Measurements from ENCODE around the gene LSAMP.
"Not testable (repeated sequence)": the region's sequence is repeated elsewhere in the genome, so short reads cannot be mapped to it uniquely, and the experiment has no call there.

The LSAMP gene

DNA sequence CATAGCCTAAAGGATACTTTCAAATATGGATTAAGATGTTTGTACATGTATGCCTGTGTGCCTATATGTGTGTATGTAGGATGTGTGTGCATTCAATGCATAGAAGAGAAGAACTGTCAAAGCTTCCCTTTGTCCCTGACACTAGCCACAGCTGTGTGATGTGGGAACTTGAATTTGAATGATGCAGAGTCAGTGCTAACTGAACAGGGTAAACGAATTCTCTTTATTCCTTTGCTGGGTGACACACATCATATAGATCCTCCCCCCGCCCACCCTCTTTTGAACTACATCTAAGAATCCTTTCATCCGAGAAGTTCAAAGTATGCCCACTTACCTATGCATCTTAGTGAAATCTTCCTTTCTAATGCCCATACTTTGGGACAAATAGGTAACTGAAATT is 593.7 kb downstream of the LSAMP start:
- DNase-seq (ENCODE audit: low read depth in 2 of 3, low spot score in 1 of 3): no peak

DNA sequence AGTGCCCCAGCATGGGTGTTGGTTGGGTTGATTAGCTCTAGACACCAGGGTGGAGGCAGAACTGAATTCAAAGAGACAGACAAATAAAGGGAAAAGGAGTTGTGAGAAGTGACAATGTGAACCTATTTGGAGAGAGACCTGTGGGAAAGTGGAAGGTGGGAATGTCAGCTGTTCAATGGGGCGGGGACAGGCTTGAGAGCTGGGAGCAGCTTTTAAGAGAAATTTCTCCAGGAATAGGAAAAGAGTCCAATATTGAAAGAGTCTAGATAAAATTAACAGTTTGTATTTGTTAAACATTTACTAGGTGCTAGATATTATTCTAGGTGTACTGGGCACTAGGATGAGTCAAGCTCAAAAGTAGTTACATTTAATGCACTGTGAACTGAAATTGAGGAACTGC is 596.6 kb downstream of the LSAMP start:
- DNase-seq (ENCODE audit: low read depth in 2 of 3, low spot score in 1 of 3): no peak

- no peak for DNase-seq (ENCODE audit: low read depth in 2 of 3, low spot score in 1 of 3)
These were observed 599.3 kb downstream of the LSAMP start for GRCh38 chr3:115845986-115846385.

DNA sequence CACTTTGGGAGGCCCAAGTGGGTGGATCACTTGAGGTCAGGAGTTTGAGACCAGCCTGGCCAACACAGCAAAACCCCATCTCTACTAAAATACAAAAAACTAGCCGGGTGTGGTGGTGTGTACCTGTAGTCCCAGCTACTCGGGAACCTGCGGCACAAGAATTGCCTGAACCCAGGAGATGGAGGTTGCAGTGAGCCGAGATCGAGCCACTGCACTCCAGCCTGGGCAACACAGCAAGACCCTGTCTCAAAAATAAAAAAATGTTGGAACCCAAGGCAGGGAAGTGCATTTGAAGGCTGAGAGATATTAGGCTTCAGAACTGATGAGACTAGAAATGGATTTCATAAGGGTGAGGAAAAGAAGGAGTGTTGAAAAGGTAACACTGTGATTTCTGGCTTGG is 600.6 kb downstream of the LSAMP start:
- DNase-seq (ENCODE audit: low read depth in 2 of 3, low spot score in 1 of 3): not testable (repeated sequence)

DNA sequence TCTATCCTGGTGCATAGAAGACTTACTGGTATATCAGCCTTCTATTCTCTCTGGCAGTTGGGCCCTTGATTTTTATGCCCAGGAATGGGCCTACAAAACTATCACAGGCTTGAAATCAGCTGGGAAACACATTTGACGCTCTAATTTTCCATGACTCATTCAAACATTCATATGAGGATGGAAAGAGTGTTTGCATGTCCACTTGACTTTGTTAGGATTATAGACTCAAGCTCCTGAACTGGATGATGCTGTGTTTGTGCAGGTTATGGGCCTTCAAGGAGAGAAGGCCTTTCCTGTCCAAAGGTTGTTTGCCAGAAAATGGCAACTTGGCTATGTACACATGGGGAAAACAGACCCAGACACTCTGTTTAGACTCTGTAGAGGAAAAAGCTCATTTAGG is 602.1 kb downstream of the LSAMP start:
- no peak for DNase-seq (ENCODE audit: low read depth in 2 of 3, low spot score in 1 of 3)

GRCh38 chr3:115839246-115839645 is 606.0 kb downstream of the LSAMP start:
- no peak for DNase-seq (ENCODE audit: low read depth in 2 of 3, low spot score in 1 of 3)

DNA sequence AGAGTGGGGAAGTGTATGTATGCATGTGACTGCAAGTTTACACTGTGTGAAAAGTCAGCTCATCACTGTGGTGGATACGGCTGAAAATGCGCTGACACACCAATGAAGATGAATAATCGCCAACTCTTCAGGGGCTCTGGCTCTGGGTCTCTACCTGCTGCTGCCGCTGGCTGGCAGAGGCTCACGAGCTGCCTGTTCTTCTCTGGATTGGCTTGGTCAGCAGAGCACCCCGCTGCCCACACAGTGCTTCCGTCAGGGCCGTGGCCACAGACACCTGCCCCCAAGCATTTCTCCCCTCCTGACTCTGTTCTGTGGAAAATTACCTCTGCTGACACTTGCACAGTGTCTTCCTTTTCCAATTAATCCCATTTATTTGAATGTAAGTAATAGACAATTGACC is 606.5 kb downstream of the LSAMP start:
- no peak for DNase-seq (ENCODE audit: low read depth in 2 of 3, low spot score in 1 of 3)

GRCh38 chr3:115836944-115837343 is 608.3 kb downstream of the LSAMP start:
- no peak for DNase-seq (ENCODE audit: low read depth in 2 of 3, low spot score in 1 of 3)

DNA sequence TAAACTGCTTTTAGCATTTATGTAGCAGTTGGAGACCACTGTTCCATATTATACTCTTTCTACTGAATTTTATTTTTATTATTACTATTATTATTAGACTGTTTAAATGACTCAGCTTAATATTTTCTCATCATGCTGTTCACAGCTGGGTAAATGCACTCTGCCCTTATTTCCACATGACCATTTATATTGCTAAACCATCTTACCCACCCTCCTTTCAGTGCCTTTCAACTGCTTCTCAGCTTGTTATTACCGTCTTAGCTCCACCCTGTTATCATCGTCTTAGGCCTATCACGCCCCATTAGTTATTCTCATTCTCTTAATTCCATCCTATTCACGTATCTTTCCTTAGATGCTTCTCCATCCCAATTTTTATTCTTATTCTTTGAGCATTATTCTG is 609.3 kb downstream of the LSAMP start:
- DNase-seq (ENCODE audit: low read depth in 2 of 3, low spot score in 1 of 3): no peak

DNA sequence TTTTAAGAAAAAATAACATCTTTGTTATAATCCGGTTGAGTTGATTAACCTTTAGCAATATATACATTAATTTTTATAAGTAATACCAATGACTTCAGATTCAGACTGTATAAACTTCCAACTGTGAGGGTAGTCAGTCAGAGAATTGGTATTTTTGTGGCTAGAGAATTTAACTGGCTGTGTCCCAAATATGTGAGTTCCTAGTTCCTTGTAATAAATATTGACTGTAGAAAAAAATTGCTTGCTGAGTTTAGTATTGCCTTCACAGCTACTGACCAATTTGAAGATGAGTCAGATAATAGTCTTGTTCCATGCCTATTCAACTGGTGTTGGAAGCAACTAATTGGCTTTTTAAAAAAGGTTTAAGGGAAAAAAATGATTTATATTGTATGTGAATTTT is 611.2 kb downstream of the LSAMP start:
- no peak for DNase-seq (ENCODE audit: low read depth in 2 of 3, low spot score in 1 of 3)

DNA sequence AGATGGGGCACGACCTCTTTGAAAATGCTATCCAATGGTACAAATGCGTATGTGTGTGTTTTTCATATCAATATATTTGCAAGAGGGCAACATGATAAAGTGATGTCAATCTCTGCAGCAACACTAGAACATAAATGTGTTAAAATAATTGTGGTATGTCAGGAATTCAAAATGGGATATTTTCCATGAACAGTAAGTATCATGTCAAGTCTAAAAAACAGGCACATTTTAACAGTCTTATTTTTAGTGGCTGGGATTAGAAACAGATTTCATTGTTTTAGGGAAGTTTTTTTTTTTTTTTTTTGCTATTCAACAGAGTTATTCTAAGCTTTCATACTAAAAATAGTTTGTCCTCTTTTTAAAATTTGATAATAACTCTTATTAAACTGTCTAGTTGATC is 612.2 kb downstream of the LSAMP start:
- no peak for DNase-seq (ENCODE audit: low read depth in 2 of 3, low spot score in 1 of 3)

DNA sequence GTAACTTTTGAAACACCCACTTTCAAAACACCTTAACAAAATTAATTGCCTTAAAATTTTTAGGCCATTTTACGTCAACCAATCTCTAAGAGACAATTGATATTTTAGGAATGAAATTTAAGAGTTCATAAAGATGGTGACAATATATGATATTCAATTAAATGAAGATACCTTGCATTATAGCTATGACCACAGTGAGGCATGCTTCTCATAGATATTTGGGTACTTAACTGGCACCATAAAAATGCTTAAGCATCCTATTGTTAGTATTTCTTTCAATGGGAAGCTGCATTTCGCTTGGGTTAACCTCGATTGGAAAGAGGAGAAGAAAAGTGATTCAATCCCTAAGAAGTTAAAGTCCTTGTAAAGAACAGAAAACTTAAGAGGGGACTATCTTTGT is 613.0 kb downstream of the LSAMP start:
- no peak for DNase-seq (ENCODE audit: low read depth in 2 of 3, low spot score in 1 of 3)

DNA sequence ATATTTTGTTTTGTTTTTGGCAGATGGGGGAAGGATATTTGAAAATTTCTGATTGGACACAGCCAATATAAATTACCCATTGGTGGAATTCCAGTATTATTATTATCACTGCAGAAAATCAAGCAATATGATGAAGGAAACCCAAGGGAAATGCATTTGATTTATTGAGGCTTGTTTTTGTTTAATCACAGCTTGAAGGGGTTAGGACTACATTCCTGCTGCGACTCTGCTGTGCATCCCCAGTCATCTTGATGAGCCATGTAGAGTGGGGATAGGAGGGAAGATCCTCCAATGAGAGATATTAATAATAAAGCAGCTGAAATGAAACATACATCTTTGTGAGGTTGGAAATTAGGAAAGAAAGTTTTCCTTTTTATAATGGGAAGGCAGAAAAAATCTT is 613.4 kb downstream of the LSAMP start:
- DNase-seq (ENCODE audit: low read depth in 2 of 3, low spot score in 1 of 3): no peak

GRCh38 chr3:115830764-115831395 is 614.4 kb downstream of the LSAMP start:
- DNase-seq (ENCODE audit: low read depth in 2 of 3, low spot score in 1 of 3): no peak

DNA sequence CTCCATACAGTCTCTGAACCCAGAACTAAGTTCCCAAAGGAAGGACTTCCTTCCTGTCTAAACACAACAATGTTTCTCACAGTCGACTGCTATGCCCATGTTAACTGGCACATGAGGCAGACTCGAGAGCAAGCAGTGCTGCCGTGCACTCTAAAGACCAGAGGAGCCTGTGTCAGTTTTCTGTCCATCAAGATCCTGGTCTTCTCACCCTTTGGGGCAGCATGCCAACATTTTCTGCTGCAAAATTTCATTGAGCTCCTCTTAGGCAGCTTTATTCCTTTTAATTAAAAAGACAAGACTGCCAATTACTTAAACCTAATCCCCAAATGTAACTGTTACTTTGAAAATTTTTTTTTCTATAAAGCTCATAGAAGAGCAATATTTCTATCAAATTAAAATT is 616.9 kb downstream of the LSAMP start:
- DNase-seq (ENCODE audit: low read depth in 2 of 3, low spot score in 1 of 3): no peak

DNA sequence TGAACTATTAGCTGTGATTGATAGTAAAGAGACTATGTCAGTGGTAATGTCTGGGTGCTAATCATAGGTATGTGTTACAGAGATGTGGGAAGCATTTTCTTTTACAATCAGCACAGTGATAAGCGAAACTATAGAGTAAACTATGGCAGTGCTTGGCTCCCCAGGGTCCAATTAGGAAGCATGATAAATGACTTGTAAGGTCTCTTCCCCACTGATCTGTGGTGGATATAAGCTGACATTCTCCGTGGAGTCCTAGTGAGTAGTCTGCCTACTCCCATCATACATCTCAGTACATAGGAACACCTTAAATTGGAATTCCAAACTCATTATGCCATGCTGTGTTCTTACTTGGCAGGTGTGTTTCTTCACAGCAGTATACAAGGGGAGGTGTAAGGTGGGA is 617.8 kb downstream of the LSAMP start:
- DNase-seq (ENCODE audit: low read depth in 2 of 3, low spot score in 1 of 3): no peak

DNA sequence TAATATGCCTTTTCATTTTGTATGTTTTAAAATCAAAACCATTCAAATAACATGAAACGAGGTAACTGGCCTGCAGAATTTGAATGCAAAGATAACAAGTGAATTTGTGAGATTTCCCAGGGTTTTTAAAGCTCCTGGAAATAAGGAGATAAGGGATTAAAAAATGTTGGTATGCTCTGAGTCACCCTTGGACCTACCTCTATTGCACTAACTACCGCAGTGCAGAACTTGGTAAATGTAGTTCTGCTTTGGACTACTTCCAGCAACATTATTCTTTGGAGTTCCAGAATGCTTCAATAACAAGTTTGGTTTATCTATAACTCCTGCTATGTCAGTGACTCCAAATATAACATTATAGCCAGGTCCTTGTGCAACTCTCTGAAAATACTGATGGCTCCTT is 620.2 kb downstream of the LSAMP start:
- no peak for DNase-seq (ENCODE audit: low read depth in 2 of 3, low spot score in 1 of 3)

GRCh38 chr3:115823083-115823482 is 622.2 kb downstream of the LSAMP start:
- no peak for DNase-seq (ENCODE audit: low read depth in 2 of 3, low spot score in 1 of 3)

GRCh38 chr3:115822579-115822978 is 622.7 kb downstream of the LSAMP start:
- no peak for DNase-seq (ENCODE audit: low read depth in 2 of 3, low spot score in 1 of 3)

DNA sequence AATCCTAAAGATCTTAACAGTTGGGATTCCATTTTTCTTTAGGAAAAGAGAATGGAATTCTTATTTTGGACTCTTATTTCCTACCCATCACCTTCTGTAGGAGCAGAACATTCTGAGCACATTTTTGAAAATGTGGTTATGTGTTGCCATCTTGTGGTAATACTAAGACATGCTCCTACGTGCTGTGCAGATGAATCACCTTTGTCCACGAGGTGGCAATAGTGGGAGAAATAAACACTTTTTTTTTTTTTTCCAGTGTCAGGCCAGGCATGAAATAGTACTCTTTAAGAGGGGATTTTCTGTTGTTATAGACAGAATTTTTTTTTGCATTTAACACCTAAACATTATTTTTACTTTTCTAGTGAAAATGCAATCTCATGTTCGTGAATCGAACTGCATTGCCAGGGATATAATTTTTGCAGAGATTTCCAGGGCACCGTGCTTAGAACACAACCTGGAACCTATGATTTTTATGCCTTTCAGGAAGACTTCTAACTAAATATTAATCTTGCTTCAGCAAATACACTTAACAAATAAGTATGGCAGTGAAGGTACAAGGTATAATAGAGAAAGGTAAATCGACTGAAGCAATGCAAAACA is 625.4 kb downstream of the LSAMP start:
- peak; percentile 18 to 43 (median 27) for DNase-seq (ENCODE audit: low read depth in 2 of 3, low spot score in 1 of 3)

- peak; percentile 42 to 77 (median 47) for DNase-seq (ENCODE audit: low read depth in 2 of 3, low spot score in 1 of 3)
These were observed 630.4 kb downstream of the LSAMP start for GRCh38 chr3:115814778-115815380.

- DNase-seq (ENCODE audit: low read depth in 2 of 3, low spot score in 1 of 3): no peak
These were observed 631.3 kb downstream of the LSAMP start for GRCh38 chr3:115814006-115814405.

- no peak for DNase-seq (ENCODE audit: low read depth in 2 of 3, low spot score in 1 of 3)
These were observed 636.5 kb downstream of the LSAMP start for GRCh38 chr3:115808816-115809215.
